Measurements from ENCODE around the gene CUL4A. TPM values are rescaled to one million over a fixed set of nuclear protein-coding genes. Genes with fewer than 3 reads are reported as not detected.

CUL4A gene
- polyA plus RNA-seq, 1 of the 3 experiments (the other 2 are of a cell fraction) = 51.2 TPM

DNA sequence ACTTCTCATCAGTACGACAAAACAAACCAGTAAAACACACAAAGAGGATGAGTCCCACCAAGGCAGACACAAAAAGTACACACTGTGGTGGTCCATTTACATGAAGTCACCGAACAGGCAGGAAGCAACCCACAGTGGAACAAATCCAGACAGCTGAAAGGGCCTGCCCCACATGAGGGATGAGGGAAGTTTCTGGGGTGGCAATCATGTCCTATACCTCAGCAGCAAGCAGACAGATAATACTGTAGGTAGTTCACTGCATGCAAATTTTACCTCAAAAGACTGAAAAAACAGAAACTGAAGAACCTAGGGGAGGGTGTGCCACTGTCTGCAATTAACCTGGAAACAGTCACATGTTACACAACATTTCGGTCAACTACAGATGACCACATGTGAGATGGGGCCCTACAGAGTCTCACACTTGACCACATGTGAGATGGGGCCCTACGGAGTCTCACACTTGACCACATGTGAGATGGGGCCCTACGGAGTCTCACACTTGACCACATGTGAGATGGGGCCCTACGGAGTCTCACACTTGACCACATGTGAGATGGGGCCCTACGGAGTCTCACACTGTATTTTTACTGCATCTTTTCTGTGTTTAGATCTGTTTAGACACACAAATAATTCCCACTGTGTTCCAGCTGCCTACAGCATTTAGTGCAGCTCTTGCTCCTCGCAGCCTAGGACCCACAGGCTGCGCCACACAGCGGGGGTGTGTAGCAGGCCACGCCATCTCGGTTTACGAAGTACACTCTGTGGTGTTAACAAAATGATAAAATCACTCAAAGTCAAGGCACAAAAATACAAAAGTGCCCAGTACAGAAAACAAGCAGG is 23.1 kb upstream of the CUL4A start:
- Histone ChIP-seq H3K9me2 (no peaks in the 10 kb centered on the region), H3K36me3 (replicated peaks in 1 of 2; ENCODE audit: control insufficient read depth in 1 of 2, insufficient read depth in 2 of 2, low read length in 1 of 2) (peaks cover 56 to 71% of the 10 kb centered on the region in 2 experiments), H4K20me1 (ENCODE audit: insufficient read depth) (no peaks in the 10 kb centered on the region), H3K4me3 (ENCODE audit: low read depth in 2 of 2, low read length in 1 of 2) (peak overlapping the region in 1 of 2 experiments; percentile 17; a peak in 1 of 4 replicates), H3K4me2 (peak overlapping the region; percentile 77), H3K27me3 (ENCODE audit: insufficient read depth) (no peaks in the 10 kb centered on the region), H2AFZ (ENCODE audit: low read depth) (no peak overlapping the region), H3F3A (replicated peaks; ENCODE audit: insufficient read depth) (peaks cover 23% of the 10 kb centered on the region), H3K9me3 (no peaks in the 10 kb centered on the region), H3K27ac (ENCODE audit: low read depth in 2 of 2, low read length in 1 of 2) (peak overlapping the region in 1 of 2 experiments; percentile 97; a peak in 2 of 4 replicates), H3K79me2 (ENCODE audit: insufficient read depth) (peaks cover 29% of the 10 kb centered on the region), H3K9ac (peak overlapping the region; percentile 69), H3K4me1 (ENCODE audit: control insufficient read depth in 1 of 2, insufficient read depth in 2 of 2, low read depth in 1 of 2, low read length in 1 of 2) (peaks cover 0 to 7% of the 10 kb centered on the region in 2 experiments; a peak in 2 of 4 replicates)
- ChIA-PET POLR2A (no interaction called here), CTCF (no interaction called here)
- no peak for TF ChIP-seq CHD2 (IDR thresholded peaks at IDR 0.05; ENCODE audit: low read length, partially characterized antibody)
- TF ChIP-seq FOSL2 (IDR thresholded peaks at IDR 0.05; ENCODE audit: borderline replicate concordance, low read depth) = no peak
- TF ChIP-seq, protein P1, sequence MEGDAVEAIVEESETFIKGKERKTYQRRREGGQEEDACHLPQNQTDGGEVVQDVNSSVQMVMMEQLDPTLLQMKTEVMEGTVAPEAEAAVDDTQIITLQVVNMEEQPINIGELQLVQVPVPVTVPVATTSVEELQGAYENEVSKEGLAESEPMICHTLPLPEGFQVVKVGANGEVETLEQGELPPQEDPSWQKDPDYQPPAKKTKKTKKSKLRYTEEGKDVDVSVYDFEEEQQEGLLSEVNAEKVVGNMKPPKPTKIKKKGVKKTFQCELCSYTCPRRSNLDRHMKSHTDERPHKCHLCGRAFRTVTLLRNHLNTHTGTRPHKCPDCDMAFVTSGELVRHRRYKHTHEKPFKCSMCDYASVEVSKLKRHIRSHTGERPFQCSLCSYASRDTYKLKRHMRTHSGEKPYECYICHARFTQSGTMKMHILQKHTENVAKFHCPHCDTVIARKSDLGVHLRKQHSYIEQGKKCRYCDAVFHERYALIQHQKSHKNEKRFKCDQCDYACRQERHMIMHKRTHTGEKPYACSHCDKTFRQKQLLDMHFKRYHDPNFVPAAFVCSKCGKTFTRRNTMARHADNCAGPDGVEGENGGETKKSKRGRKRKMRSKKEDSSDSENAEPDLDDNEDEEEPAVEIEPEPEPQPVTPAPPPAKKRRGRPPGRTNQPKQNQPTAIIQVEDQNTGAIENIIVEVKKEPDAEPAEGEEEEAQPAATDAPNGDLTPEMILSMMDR (IDR thresholded peaks at IDR 0.05) = no peak
- no peak for TF ChIP-seq NRF1 (IDR thresholded peaks at IDR 0.05; ENCODE audit: low read depth, low read length)
- TF ChIP-seq, protein P2, sequence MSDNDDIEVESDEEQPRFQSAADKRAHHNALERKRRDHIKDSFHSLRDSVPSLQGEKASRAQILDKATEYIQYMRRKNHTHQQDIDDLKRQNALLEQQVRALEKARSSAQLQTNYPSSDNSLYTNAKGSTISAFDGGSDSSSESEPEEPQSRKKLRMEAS (IDR thresholded peaks at IDR 0.05; ENCODE audit: low read depth) = no peak
- no peak for TF ChIP-seq YY1 (IDR thresholded peaks at IDR 0.05; ENCODE audit: low read depth)
- no peak for TF ChIP-seq MEF2A (IDR thresholded peaks at IDR 0.05; ENCODE audit: borderline replicate concordance, low read depth)
- TF ChIP-seq, protein P3, sequence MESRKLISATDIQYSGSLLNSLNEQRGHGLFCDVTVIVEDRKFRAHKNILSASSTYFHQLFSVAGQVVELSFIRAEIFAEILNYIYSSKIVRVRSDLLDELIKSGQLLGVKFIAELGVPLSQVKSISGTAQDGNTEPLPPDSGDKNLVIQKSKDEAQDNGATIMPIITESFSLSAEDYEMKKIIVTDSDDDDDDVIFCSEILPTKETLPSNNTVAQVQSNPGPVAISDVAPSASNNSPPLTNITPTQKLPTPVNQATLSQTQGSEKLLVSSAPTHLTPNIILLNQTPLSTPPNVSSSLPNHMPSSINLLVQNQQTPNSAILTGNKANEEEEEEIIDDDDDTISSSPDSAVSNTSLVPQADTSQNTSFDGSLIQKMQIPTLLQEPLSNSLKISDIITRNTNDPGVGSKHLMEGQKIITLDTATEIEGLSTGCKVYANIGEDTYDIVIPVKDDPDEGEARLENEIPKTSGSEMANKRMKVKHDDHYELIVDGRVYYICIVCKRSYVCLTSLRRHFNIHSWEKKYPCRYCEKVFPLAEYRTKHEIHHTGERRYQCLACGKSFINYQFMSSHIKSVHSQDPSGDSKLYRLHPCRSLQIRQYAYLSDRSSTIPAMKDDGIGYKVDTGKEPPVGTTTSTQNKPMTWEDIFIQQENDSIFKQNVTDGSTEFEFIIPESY (IDR thresholded peaks at IDR 0.05; ENCODE audit: borderline replicate concordance, low read depth) = no peak
- no peak for TF ChIP-seq RAD21 (IDR thresholded peaks at IDR 0.05; ENCODE audit: low read length)
- DNase-seq = no peak
- 93% methylated on average over 11 of the region's 13 CpGs for WGBS (ENCODE audit: low lambda C conversion rate)

DNA sequence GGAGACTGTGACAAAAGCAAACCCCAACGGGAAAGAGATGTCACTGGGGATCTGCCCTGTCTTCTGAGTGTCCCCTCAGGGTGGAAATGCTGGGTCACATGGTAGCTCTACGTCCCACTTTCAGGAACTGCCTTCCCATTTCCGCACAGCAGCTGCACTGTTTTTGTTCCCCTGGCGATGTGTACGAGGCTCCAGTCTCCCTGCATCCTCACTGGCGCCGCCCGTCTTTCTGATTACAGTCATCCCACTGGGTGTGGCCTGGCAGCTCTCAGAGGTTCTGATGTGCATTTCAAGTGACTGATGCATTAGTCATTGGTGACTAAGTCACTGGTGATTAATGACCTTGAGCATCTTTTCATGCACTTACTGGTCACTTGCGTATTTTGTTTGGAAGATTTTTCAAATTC is 22.1 kb upstream of the CUL4A start:
- peaks cover 23% of the 10 kb centered on the region for H3F3A ChIP-seq (replicated peaks; ENCODE audit: insufficient read depth)
- peak; percentile 45 for DNase-seq
- no peaks in the 10 kb centered on the region for H3K9me3 ChIP-seq
- H3K4me3 ChIP-seq (ENCODE audit: low read depth in 2 of 2, low read length in 1 of 2) = peak overlapping the region in 1 of 2 experiments; percentile 17; a peak in 2 of 4 replicates
- ChIA-PET CTCF (interaction anchor here (0.8 kb wide), 1 partner anchor 206 kb away, joined by 3 read pairs; no protein-coding TSS in a partner anchor), POLR2A (interaction anchor here (0.6 kb wide), 1 partner anchor 22 kb away, joined by 3 read pairs; no protein-coding TSS in a partner anchor)
- peaks cover 29% of the 10 kb centered on the region for H3K79me2 ChIP-seq (ENCODE audit: insufficient read depth)
- H3K4me1 ChIP-seq (ENCODE audit: control insufficient read depth in 1 of 2, insufficient read depth in 2 of 2, low read depth in 1 of 2, low read length in 1 of 2) = peaks cover 0 to 7% of the 10 kb centered on the region in 2 experiments; a peak in 2 of 4 replicates
- no peaks in the 10 kb centered on the region for H3K27me3 ChIP-seq (ENCODE audit: insufficient read depth)
- 10% methylated on average over 3 of the region's 9 CpGs for WGBS (ENCODE audit: low lambda C conversion rate)
- peaks cover 48 to 66% of the 10 kb centered on the region in 2 experiments for H3K36me3 ChIP-seq (replicated peaks in 1 of 2; ENCODE audit: control insufficient read depth in 1 of 2, insufficient read depth in 2 of 2, low read length in 1 of 2)
- no peaks in the 10 kb centered on the region for H3K9me2 ChIP-seq
- H2AFZ ChIP-seq (ENCODE audit: low read depth) = no peak overlapping the region
- H4K20me1 ChIP-seq (ENCODE audit: insufficient read depth) = no peaks in the 10 kb centered on the region
- H3K27ac ChIP-seq (ENCODE audit: low read depth in 2 of 2, low read length in 1 of 2) = peak overlapping the region; percentile 58 to 97; a peak in 3 of 4 replicates
- peak overlapping the region; percentile 69 for H3K9ac ChIP-seq
- H3K4me2 ChIP-seq = peak overlapping the region; percentile 77
- TF ChIP-seq NRF1 (IDR thresholded peaks at IDR 0.05; ENCODE audit: low read depth, low read length) (no peak), RCOR1 (IDR thresholded peaks at IDR 0.05; ENCODE audit: low read length) (no peak), ELF1 (IDR thresholded peaks at IDR 0.05) (0 out of 2 replicates have a peak, but pooled peaks have one; percentile 49), EZH2phosphoT487 (IDR thresholded peaks at IDR 0.05; ENCODE audit: borderline replicate concordance, low read depth) (no peak), EP300 (IDR thresholded peaks at IDR 0.05; ENCODE audit: borderline replicate concordance in 1 of 2, low read depth in 1 of 2, low read length in 1 of 2) (peak in 1 of 2 experiments; percentile 92; a peak in 2 of 4 replicates), RXRA (IDR thresholded peaks at IDR 0.05; ENCODE audit: borderline replicate concordance, low read depth) (peak; percentile 65; the same call in 1 of the 2 replicates), FOSL2 (IDR thresholded peaks at IDR 0.05; ENCODE audit: borderline replicate concordance, low read depth) (peak; percentile 100), FOXJ3 (CRISPR knock-in tag; IDR thresholded peaks at IDR 0.05) (no peak), TEAD4 (IDR thresholded peaks at IDR 0.05; ENCODE audit: borderline replicate concordance, insufficient read depth) (peak; percentile 82)
- TF ChIP-seq, protein P4, sequence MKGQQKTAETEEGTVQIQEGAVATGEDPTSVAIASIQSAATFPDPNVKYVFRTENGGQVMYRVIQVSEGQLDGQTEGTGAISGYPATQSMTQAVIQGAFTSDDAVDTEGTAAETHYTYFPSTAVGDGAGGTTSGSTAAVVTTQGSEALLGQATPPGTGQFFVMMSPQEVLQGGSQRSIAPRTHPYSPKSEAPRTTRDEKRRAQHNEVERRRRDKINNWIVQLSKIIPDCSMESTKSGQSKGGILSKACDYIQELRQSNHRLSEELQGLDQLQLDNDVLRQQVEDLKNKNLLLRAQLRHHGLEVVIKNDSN (IDR thresholded peaks at IDR 0.05; ENCODE audit: borderline replicate concordance, low read depth) = peak; percentile 72; the same call in 1 of the 2 replicates
- TF ChIP-seq, protein P5, sequence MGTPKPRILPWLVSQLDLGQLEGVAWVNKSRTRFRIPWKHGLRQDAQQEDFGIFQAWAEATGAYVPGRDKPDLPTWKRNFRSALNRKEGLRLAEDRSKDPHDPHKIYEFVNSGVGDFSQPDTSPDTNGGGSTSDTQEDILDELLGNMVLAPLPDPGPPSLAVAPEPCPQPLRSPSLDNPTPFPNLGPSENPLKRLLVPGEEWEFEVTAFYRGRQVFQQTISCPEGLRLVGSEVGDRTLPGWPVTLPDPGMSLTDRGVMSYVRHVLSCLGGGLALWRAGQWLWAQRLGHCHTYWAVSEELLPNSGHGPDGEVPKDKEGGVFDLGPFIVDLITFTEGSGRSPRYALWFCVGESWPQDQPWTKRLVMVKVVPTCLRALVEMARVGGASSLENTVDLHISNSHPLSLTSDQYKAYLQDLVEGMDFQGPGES (IDR thresholded peaks at IDR 0.05; ENCODE audit: low read depth, low read length) = no peak
- TF ChIP-seq, protein P2 (IDR thresholded peaks at IDR 0.05; ENCODE audit: low read depth) = peak; percentile 77
